Measurements from ENCODE around the gene ZNF280B.
"Not testable (repeated sequence)": the region's sequence is repeated elsewhere in the genome, so short reads cannot be mapped to it uniquely, and the experiment has no call there.

The ZNF280B gene

DNA sequence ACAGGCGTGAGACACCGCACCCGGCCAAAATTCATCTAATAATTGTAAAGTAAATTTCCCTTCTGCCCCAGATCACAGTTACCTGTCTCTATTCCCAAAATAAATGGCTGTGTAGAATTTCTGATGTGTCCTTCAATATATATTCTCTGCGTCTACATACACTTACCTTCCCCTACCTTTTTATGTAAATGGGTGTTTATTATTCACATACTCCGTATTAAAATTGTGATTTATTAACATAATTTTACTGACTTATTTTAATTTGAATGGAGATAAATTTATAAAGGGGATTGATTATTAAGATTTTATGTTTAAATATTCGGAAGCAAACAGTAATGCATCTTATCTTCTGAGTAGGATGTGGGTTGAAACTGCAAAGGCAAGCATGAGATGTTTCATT, 28.0 kb upstream of the ZNF280B start:
- DNase-seq (ENCODE audit: insufficient read length, low spot score) (no peak), FAIRE-seq (no peak)

DNA sequence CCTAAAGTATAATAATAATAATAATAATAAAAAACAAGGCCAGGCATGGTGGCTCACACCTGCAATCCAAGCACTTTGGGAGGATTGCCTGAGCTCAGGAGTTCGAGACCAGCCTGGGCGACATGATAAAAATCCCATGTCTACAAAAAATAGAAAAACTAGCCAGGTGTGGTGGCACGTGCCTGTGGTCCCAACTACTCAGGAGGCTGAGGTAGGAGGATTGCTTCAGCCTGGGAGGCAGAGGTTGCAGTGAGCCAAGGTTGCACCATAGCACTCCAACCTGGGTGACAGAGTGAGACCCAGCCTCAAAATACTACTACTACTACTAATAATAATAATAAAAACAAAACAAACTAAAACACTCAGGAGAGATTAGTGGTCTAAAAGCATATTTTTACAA, 27.1 kb upstream of the ZNF280B start:
- no peak for DNase-seq (ENCODE audit: insufficient read length, low spot score)
- no peak for FAIRE-seq

DNA sequence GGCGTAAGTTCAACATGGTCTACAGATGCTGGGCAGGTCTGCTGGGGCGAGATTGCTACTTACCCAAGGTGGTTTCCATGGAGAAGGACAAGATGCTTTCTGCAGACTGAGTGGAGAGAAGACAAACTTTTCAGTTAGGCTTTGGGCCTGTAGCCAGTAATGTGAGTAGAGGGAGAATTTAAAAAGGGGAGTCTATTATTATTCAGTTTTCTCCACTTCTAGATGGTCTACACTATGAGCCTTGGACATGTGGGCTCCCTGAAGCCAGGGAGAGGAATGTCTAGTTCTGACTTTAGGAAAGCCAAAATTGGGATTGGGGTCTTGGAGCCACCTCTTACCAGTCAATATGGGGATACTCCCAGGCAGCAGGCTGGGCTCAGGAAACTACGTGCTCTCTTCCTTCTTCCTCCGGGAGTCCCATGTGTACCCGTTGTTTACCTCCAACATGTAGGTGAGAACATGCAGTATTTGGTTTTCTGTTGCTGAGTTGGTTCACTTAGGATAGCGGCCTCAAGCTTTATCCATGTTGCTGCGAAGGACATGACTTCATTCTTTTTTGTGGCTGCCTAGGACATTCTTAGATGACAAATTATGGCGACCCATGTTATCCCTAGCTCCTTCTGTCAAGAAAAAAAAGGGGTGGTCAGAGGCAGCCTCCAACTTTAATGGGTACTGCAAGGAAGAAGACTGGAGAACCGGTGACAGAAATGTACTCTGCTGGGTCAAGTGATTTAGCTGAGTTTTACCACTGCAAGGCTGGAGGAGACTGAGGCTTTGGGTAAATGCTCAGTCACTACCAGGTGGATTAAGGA, 26.3 kb upstream of the ZNF280B start:
- DNase-seq (ENCODE audit: insufficient read length, low spot score) (no peak), FAIRE-seq (no peak)

DNA sequence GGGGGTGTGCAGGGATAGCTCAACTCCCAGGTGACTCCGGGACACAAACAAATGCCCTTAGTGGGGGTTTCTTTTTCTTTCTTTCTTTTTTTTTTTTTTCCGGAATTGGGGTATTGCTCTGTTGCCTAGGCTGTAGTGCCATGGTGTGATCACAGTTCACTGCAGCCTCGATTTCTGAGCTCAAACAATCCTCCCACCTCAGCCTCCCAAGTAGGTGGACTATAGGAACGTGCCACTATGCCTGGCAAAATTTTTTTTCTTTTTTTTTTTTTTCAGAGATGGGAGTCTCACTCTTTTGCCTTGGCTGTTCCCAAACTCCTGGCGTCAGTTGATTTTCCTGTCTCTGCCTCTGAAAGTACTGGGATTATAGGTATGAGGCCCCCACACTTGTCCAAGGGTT, 25.3 kb upstream of the ZNF280B start:
- DNase-seq (ENCODE audit: insufficient read length, low spot score) (no peak), FAIRE-seq (no peak)

DNA sequence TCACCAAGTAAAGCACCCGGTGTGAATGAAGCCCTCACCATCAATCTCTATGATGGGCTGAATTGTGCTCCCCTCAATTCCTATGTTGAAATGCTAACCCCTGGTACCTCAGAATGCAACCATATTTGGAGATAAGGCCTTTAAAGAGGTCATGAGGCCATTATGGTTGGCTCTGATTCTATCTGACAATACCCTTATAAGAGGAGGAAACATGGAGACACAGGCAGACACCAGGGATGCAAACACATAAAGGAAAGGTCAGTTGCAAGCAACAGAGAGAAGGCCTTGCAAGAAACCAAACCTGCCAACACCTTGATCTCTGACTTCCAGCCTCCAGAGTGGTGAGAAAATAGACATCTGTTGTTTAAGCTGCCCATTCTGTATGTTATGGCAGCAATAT, 24.9 kb upstream of the ZNF280B start:
- DNase-seq (ENCODE audit: insufficient read length, low spot score) (no peak), FAIRE-seq (no peak)

DNA sequence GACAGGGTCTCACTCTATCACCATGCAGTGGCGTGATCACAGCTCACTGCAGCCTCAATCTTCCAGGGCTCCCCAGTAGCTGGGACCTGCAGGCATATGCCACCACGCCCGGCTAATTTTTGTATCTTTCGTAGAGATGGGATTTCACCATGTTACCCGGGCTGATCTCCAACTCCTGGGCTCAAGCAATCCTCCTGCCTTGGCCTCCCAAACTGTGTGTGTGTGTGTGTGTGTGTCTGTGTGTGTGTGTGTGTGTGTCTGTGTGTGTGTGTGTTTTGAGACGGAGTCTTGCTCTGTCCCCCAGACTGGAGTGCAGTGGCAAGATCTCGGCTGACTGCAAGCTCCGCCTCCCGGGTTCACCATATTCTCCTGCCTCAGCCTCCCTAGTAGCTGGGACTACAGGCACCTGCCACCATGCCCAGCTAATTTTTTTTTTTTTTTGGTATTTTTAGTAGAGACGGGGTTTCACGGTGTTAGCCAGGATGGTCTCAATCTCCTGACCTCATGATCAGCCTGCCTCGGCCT, 24.1 kb upstream of the ZNF280B start:
- FAIRE-seq = not testable (repeated sequence)

DNA sequence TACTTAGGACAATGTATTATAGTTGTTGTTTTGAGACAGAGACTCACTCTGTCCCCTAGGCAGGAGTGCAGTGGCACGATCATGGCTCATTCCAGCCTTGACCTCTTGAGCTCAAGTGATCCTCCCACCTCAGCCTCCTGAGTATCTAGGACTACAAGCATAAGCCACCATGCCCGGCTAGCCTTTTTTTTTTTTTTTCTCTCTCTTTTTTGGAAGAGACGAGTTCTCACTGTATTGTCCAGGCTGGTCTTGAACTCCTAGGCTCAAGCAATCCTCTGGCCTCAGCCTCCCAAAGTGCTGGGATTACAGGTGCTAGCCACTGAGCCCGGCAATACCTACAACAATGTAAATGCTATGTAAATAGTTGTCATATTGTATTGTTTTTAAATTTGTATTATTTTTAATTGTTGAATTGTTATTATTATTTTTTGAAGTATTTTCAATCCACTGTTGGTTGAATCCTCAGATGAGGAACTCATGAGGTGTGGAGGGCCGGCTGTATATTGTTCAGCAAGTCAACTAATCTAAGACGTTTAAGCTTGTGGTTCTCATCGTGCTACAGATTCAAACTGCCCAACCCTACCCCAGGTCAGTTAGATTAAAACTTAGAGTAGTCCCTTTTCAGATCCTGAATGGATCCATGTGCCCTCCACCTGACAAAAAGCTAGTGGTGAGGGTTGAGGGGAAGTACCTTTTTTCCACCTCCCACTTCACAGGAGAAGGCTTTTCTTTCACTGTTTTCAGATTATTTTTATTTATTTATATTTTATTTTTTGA, 23.4 kb upstream of the ZNF280B start:
- DNase-seq (ENCODE audit: insufficient read length, low spot score) (no peak), FAIRE-seq (no peak)

More for the DNA sequence above, 24.1 kb upstream of the ZNF280B start:
- DNase-seq (ENCODE audit: insufficient read length, low spot score) = not testable (repeated sequence)

DNA sequence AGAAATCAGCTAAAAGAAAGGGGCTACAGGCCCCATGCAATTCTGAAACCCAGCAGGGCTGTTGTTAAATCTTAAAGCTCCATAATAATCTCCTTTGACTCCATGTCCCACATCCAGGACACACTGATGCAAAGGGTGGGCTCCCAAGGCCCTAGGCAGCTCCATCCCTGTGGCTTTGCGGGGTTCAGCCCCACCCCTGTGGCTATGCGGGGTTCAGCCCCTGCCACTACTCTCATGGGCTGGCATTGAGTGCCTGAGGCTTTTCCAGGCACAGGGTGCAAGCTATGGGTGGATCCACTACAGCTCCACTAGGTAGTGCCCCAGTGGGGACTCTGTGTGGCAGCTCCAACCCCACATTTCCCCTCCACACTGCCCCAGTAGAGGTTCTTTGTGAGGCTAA, 20.2 kb upstream of the ZNF280B start:
- no peak for FAIRE-seq

DNA sequence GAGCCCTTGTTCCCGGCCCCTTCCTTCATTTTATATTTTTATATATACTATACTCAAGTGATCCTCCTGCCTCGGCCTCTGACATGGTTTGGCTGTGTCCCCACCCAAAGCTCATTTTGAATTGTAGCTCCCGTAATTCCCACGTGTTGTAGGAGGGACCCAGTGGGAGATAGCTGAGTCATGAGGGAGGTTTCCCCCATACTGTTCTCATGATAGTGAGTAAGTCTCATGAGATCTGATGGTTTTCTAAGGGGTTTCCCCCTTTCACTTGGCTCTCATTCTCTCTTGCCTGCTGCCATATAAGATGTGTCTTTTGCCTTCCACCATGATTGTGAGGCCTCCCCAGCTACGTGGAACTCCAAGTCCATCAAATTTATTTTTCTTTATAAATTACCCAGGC, 18.8 kb upstream of the ZNF280B start:
- FAIRE-seq (no peak), DNase-seq (ENCODE audit: insufficient read length, low spot score) (no peak)

More for the DNA sequence above, 20.2 kb upstream of the ZNF280B start:
- no peak for DNase-seq (ENCODE audit: insufficient read length, low spot score)

DNA sequence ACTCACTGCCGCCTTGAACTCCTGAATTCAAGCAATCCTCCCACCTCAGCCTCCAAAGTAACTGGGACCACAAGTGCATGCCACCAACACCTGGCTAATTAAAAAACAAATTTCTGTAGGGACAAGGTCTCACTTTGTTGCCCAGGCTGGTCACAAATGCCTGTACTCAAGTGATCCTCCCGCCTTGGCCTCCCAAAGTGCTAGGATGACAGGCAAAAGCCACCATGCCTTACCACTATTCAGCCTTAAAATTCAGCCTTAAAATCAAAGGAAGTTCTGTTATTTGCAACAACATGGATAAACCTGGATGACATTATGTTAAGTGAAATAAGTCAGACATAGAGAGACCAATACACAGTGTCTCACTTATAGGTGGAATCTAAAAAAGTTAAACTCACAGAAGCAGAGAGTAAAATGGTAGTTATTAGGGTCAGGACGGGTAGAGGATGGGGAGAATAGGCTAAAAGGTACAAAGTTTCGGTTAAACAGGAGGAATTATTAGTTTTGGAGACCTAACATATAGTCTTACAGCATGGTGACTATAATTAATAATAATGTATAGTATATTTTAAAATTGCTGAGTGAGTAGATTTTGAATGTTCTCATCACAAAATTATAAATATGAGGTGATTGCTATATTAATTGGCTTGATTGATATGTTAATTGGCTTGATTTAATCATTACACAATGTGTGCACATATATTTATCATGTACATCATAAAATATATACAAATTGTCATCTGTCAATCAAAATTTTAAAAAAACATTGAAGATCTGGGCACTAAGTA, 17.8 kb upstream of the ZNF280B start:
- FAIRE-seq = no peak
- DNase-seq (ENCODE audit: insufficient read length, low spot score) = no peak

DNA sequence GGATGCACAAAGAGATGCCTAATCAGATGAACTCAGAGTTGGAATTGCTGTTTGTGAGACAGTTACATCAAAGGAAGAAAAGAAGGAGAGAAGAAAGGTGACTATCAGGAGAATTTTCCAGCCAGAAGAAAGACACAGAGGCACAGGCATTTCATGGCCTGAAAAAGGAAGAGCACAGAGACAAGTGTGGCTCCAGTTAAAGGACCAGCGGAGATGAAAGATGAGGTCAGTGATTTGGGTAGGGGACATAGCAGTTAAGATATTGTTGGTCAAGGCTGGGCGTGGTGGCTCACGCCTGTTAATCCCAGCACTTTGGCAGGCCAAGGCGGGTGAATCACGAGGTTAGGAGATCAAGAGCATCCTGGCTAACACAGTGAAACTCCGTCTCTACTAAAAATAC, 15.0 kb upstream of the ZNF280B start:
- no peak for FAIRE-seq

DNA sequence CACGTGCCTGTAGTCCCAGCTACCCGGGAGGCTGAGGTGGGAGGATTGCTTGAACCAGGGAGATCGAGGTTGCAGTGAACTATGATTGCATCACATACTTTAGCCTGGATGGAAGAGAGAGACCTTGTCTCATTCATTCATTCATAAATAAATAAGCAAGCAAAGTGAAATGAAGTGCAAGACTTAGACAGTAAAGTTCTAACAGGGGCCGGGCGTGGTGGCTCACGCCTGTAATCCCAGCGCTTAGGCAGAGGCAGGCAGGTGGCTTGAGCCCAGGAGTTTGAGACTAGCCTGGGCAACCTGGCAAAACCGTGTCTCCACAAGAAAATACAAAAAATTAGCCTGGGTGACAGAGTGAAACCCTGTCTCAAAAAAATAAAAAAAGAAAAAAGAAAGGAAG, 13.1 kb upstream of the ZNF280B start:
- DNase-seq (ENCODE audit: insufficient read length, low spot score) = no peak
- FAIRE-seq = no peak

More for the DNA sequence above, 15.0 kb upstream of the ZNF280B start:
- DNase-seq (ENCODE audit: insufficient read length, low spot score) = no peak

DNA sequence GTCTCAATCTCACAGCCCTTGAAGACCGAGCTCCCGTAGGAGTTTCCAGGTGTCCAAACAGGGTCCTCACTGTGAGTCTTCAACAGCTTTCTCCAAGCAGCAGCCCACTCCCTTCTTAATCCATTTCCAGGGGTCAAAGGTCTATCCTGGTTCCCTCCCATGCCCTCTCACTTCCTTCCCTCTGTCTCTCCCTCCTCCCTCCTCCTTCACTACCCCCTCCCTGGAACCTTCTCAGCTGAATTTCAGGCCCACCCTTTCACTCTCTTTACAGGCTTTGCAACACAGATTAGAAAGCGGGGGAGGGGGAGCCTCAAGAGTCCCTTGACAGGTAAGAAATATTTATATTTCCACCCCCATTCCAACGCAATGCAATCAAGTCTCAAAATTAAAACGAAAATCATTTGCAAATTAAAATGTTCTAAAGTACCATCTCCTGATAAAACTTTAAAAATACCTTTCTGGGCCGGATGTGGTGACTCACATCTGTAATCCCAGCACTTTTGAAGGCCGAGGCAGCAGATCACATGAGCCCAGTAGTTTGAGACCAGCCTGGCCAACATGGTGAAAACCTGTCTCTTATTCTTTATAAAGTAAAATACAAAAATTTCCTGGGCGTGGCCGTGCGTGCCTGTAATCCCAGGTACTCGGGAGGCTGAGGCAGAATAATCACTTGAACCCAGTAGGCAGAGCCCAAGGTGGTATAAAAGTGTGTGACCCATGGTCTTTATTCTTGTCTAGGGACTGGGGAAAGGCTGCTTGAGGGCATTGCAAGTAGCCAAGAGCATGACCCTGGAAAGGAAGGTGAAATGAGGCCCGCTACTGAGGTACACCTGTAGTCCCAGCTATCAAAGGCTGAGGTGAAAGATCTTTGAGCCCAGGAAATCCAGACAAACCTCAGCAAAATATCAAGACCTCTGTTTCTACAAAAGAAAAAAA, 12.4 kb upstream of the ZNF280B start:
- no peak for FAIRE-seq
- DNase-seq (ENCODE audit: insufficient read length, low spot score) = no peak

DNA sequence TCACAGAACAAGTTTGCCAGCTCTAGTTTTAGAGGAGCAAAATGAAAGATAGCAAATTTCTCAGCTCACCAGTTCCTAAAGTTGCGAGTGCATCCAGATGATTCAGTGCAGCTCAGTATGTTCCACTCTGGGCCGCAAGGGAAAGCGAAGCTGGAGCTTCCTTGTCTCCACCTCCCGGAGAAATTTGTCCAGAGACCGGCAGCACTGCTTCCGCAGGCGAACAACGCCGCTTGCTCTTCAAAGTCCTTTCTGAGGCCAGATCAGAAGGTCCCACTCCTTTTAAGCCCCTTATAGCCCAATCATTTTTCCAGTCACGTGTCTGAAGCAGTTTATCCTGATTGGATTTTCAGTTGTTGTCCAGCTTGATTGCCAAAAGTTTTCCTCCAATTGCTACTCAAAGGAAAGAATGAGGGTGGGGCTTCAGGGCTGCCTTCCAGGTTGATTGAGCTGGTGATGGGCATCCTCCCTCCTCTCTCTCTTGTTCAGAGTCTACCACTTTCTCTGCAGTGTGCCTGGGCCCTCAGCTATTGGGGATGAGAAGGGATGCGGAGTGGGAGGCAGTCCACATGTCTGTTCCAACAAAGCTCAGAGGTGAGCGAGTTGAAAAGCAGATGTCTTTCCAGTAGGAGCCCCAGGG, 11.6 kb upstream of the ZNF280B start, which contains the start of gene ZNF280A:
TSS of gene ZNF280A (minus strand) at position 251 of the 637 bp plus-strand sequence. CDS start 4,640 bp downstream, outside the sequence.
- no peak for FAIRE-seq

DNA sequence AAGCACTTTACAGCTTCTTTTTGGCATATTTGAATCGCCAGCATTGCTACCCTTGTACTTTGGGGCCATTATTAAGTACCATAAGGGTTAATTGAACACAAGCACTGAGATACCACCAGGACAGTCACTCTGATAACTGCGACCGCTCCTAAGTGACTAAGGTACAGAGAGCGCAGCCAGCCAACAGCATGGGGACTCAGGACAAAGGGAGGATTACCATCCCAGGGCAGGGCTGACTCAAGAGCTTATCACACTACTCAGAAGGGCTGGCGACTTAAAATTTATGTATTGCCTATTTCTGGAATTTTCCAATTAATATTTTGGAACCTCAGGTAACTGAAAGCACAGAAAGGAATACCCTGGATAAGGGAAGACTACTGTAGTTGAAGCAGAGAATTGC, 11.0 kb upstream of the ZNF280B start:
- DNase-seq (ENCODE audit: insufficient read length, low spot score) (no peak), FAIRE-seq (no peak)

More for the DNA sequence above, 11.6 kb upstream of the ZNF280B start, which contains the start of gene ZNF280A:
- DNase-seq (ENCODE audit: insufficient read length, low spot score) = no peak

DNA sequence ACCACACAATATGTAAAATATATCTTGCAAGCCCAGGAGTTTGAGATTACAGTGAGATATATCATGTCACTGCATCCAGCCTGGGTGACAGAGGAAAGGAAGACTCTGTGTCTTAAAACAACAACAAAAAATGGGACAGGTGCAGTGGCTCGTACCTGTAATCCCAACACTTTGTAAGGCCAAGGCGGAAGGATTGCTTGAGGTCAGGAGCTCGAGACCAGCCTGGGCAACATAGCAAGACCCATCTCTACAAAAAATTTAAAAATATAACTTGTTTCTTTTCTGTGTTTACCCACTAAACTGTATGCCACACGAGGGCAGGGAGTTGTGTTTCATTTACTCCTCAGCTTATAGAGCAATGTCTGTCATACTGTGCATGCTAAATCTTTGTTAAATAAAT, 8.4 kb upstream of the ZNF280B start:
- no peak for DNase-seq (ENCODE audit: insufficient read length, low spot score)

DNA sequence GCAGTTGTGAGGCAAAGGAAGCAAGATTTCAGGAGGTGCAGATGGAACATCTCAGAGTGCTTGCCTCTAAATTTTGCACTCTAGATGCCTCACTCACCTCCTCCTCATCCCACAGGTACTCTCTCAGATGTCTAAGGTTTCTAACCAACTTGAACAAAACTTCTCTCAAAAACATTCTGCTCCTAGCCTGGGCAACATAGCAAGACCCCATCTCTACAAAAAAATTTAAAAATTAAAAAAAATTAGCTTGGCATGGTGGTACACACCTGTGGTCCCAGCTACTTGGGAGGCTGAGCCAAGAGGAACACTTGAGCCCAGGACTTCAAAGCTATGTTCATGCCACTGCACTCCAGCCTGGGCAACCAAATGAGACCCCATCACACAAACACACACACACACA, 7.3 kb upstream of the ZNF280B start:
- no peak for DNase-seq (ENCODE audit: insufficient read length, low spot score)
- no peak for FAIRE-seq

More for the DNA sequence above, 8.4 kb upstream of the ZNF280B start:
- no peak for FAIRE-seq

DNA sequence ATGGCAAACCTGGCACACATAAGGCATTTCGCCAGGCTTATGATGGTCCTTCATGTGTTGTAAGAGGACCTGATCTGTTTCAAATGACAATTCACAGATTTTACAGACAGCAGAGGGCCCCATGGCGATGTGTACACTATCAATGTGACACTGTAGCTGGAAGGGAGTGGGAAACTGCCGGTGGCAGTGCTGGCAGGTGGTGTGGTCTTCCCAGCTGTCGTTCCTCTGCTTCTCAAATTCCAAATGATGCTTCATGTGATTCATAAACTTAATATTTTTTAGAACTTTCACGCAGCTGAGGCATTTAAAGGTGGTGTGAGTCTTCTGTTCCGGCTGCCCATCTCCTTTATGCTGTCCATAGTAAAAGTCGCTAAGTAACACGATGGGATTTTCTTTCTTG, 5.9 kb upstream of the ZNF280B start:
- DNase-seq (ENCODE audit: insufficient read length, low spot score); FAIRE-seq: not testable (repeated sequence)

DNA sequence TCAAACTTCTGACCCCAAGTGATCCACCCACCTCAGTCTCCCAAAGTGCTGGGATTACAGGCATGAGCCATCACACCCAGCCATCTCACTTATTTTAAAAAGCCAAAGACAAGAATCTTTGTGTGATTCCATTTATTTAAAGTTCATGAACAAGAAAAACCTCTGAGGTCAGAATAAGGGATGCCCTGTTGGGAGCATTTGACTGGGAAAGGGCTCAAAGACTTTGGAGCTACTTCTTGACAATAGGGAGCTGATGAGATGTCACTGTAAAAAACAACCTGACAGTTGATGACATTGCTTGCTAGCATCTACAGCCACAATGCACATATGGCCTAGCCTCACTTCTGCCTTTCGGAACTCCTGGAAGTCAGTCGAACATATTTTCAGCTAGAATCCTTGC, 5.1 kb upstream of the ZNF280B start:
- DNase-seq (ENCODE audit: insufficient read length, low spot score) (no peak), FAIRE-seq (no peak)
